ENCODE results near the gene LRRC2.
"Not testable (repeated sequence)": the region's sequence is repeated elsewhere in the genome, so short reads cannot be mapped to it uniquely, and the experiment has no call there.

LRRC2 gene

GRCh38 chr3:46566040-46566641 lies at the start of gene LRRC2:
Gene LRRC2 (minus strand): TSS chr3:46566302. CDS start chr3:46551591, 14,711 bp downstream.
- no peak for DNase-seq (ENCODE audit: low read depth)

DNA sequence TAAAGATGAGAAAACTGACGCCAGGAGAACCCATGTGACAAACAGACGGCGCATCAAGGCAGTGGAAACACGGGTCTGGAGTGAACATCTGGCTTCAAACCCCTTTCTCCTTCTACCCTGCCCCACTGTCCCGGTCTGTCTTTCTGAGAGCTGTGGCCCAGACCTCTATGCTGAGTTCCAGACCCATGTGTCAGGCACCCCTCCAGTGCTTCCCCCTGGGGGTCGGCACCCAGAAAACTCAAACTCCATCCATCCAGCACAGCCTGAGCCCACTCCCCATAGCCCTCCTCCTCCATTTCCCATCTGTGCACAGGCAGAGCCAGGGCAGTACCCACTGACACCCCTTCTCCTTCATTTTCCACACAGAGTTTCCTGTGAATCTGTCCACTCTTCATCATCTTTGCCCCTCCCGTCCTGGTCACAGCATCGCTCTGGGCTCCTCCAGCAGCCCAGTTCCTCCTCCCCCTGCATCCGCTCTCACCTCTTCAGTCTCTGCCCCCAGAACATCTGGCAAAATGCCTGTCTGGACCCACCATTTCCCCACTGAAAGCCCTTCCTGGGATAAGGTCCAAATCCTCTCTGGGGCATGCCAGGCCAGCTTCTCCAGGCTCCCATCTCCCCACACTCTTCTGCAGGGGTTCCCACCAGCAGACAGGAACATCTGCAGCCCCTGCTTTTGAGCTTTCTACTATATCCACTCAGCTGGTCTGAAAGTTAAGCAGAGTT lies 49.1 kb upstream of the LRRC2 start:
- no peak for DNase-seq (ENCODE audit: low read depth)

DNA sequence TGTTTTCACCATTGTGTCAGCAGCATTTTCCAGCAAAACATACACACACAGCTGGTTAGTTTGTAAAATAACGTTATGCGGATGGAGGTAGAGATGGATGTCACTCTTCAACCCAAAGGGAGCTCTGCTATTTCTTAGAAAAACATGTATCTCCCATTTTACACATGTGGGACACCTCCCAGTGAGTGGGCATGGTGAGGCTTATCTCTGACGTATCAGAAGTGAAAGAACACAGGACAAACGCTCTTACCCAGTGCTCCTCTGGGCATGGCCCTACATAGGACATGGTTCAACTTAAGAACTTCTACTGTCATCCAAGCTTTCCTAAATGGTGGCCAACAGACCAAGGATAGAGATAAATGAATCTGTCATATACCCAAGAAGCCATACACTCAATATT lies 48.3 kb upstream of the LRRC2 start:
- no peak for DNase-seq (ENCODE audit: low read depth)

GRCh38 chr3:46613313-46614005 lies 47.4 kb upstream of the LRRC2 start:
- DNase-seq (ENCODE audit: low read depth), result no peak

DNA sequence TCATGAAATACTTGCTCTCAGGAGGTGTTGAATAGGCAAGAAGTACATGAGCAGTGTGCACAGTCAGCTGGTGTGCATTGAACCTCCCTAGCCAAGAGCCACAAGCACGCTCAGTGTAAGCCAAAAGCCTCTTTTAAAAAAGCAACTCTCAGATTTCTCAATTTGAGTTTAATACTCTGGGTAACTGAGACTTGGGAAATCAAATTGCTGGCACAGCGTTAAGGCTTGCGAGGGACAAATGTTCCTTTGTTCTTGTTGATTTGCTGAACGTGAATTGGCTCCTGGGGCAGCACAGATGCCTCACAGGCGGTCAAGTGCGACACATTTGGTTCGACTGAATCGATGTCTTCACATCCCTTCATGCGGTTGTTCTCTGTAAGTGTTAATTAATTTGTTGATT lies 46.2 kb upstream of the LRRC2 start, which contains the start of gene FAM240A:
FAM240A (plus strand) TSS at position 202 of the 400 bp plus-strand sequence; CDS start at position 361, 159 bp downstream.
- DNase-seq (ENCODE audit: low read depth), result no peak

- no peak for DNase-seq (ENCODE audit: low read depth)
Measured at GRCh38 chr3:46609944-46610722, 44.0 kb upstream of the LRRC2 start.

GRCh38 chr3:46609212-46609721 lies 43.2 kb upstream of the LRRC2 start:
- DNase-seq (ENCODE audit: low read depth), result no peak

DNA sequence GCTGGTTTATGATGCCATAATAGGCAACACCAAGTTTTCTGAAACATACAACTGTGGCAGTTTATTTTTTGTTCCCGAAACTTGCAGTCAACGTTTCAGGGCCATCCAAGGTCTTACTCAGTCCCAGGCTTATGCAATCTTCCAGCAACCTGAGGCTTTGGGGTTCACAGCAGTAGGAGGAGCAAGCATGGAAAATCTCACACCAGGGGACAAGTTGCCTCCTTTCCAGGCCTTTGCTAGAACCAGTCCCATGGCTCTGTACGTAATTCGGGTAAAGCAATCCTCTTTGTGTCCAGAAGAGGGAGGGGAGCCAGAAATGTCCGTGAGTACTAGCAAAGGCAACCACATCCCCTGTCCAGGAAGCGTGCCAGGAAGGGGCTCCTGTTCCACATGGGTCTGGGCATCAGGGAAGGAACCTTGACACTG lies 41.5 kb upstream of the LRRC2 start:
- DNase-seq (ENCODE audit: low read depth), result no peak

- DNase-seq (ENCODE audit: low read depth), result no peak
Measured at GRCh38 chr3:46604127-46604526, 38.0 kb upstream of the LRRC2 start.

- no peak for DNase-seq (ENCODE audit: low read depth)
Measured at GRCh38 chr3:46603446-46604046, 37.4 kb upstream of the LRRC2 start.

GRCh38 chr3:46599590-46599989 lies 33.5 kb upstream of the LRRC2 start:
- no peak for DNase-seq (ENCODE audit: low read depth)

DNA sequence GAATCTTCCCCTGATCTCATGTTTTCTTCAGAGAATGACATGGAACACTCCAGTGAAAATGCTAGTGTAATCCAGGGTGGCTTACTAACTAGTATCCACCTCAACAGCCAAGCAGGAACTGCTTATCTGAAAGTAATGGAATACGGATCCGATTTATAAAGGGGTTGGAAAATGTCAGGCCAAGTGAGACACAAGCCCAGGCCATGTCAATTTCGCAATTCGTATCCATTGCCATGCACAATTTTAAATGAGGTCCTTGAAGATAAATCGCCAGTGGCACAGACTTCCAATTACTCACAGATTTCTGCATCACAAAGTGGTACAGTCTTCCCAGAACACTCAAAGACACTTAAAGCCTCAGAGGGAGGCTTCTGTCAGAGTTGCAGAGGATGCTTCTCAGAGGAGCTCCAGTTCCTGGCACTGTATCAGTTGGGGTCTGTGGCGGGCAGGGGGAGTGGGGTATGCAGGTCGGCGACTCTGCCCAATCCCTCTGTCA lies 29.8 kb upstream of the LRRC2 start:
- no peak for DNase-seq (ENCODE audit: low read depth)

DNA sequence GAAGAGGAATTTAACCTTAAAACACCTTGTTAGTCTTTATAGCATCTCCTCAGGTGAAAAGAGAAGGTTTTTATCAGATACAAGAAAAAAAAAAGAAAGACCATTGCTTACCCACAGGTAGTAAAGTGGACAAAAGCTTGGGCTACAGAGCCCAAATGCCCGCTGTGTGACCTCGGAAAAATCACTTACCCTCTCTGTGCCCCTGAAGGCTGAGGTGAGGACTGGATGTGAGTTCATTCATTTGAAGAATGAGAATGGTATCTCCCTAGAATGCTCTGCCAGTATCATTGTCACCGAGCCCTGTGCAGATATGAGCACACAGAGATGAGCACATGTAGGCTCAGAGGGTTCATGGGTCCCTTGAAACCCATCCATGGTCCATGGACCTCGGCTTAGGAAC lies 28.6 kb upstream of the LRRC2 start:
- DNase-seq (ENCODE audit: low read depth), result no peak

- DNase-seq (ENCODE audit: low read depth), result no peak
Measured at GRCh38 chr3:46593979-46594378, 27.9 kb upstream of the LRRC2 start.

- no peak for DNase-seq (ENCODE audit: low read depth)
Measured at GRCh38 chr3:46593274-46593862, 27.3 kb upstream of the LRRC2 start.

DNA sequence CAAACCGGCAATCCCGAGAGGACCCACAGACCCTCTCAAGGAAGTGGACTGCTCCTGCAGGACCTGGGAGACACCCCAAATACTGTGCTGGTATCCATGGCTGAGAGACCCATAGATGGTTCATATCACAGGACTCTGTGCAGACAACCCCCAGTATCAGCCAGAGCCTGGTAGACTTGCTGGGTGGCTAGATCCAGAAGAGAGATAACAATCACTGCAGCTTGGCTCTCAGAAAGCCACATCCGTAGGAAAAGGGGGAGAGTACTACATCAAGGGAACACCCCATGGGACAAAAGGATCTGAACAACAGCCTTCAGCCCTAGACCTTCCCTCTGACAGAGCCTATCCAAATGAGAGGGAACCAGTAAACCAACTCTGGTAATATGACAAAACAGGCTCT lies 21.2 kb upstream of the LRRC2 start:
- not testable (repeated sequence) for DNase-seq (ENCODE audit: low read depth)

GRCh38 chr3:46586738-46587246 lies 20.7 kb upstream of the LRRC2 start:
- no peak for DNase-seq (ENCODE audit: low read depth)

- DNase-seq (ENCODE audit: low read depth), result no peak
Measured at GRCh38 chr3:46585799-46586693, 19.9 kb upstream of the LRRC2 start.

DNA sequence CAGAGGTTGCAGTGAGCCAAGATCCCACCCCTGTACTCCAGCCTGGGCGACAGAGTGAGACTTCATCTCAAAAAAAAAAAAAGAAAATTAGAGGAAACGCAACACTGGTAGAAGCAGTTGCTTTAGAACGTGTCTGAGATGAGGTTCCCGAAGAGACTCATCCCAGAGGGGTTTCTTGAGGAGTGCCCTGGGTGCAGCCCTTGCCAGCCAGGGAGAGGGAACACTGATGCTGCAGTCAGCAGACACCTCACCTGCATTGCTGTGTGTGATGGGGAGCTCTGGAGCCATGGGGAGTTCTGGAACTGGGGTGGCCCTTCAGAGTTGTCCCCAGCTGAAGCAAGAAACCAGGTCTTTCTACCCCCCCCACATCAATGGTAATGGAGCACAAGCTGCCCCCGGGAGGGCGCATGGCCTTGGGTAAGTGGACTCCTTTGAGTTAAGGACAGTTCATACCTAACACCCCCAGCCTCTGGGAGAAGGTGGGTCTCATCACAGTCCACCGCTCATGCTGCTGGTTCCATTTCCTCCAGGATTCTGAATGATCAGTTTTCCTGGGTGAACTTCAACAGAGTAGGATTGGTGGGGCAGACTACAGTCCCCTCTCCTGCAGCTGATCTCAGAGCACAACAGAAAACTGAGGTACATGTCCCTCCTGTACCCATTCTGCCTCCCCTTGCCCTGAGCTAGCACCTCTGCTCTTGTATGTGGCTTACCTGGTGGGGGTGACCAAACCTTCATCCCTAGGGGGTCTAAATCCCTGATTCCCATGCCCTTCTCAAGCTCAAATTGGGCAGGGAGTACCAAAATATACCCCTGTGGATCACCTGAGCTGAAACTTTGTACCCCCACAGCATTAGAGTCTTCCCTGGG lies 18.7 kb upstream of the LRRC2 start:
- no peak for DNase-seq (ENCODE audit: low read depth)
